Esophagus squamous epithelium (tissue), 4 donors: ENCODE results near the gene LRRC61.

Source experiments
- CTCF ChIP-seq, 6 experiments: fragments of 450-650 bp in 4 of 6; fragments of 200-600 bp in 2 of 6; sonication (generic) in 2 of 6; IDR thresholded peaks; one replicate each; pipeline ENCODE4 v1.5.1; 2016 to 2019; ENCODE audit warnings: antibody characterized with exemption in 6 of 6, mild to moderate bottlenecking in 4 of 6, moderate library complexity in 4 of 6
- POLR2A ChIP-seq, 4 donors: fragments of 450-650 bp; IDR thresholded peaks; one replicate each; pipeline ENCODE4 v1.6.1; 2017; ENCODE audit warnings: antibody characterized with exemption in 4 of 4, mild to moderate bottlenecking in 4 of 4, moderate library complexity in 3 of 4

GRCh38 chr7:150329331-150330120 is 6.4 kb downstream of the LRRC61 start:
- TF ChIP-seq CTCF (IDR thresholded peaks at IDR 0.05) (no peak), POLR2A (IDR thresholded peaks at IDR 0.05) (no peak)
